Measurements from ENCODE around the gene TBC1D22A. TPM values are rescaled to one million over a fixed set of nuclear protein-coding genes. Genes with fewer than 3 reads are reported as not detected.

TBC1D22A gene
- total and polyA plus RNA-seq, 10 of the 15 experiments (the other 5 are each of a cell fraction or from before 2014, with no cell fraction given): 0.63 to 44.7 (median 27.4) TPM

- Histone ChIP-seq H3K36me3 (ENCODE audit: control insufficient read depth in 2 of 2, insufficient read depth in 2 of 2, low read length in 1 of 2) (no peaks in the 10 kb centered on the region; a peak in 2 of 4 replicates), H3K4me3 (no peak overlapping the region), H3K9me3 (replicated peaks; ENCODE audit: control insufficient read depth, insufficient read depth, low read length) (peaks cover 4% of the 10 kb centered on the region; the same call in 1 of the 3 replicates), H3K27ac (ENCODE audit: control insufficient read depth, insufficient read depth) (no peak overlapping the region), H3K27me3 (replicated peaks in 1 of 2; ENCODE audit: control insufficient read depth in 2 of 2, insufficient read depth in 2 of 2, low read length in 1 of 2) (no peaks in the 10 kb centered on the region), H4K20me1 (ENCODE audit: control insufficient read depth, insufficient read depth) (no peaks in the 10 kb centered on the region), H3K4me2 (ENCODE audit: control insufficient read depth, insufficient read depth) (no peak overlapping the region), H3K9ac (ENCODE audit: control insufficient read depth, insufficient read depth, low read length) (no peak overlapping the region), H3K4me1 (ENCODE audit: control insufficient read depth, insufficient read depth, low read length) (no peaks in the 10 kb centered on the region), H3K79me2 (ENCODE audit: control insufficient read depth, insufficient read depth, low read length) (no peaks in the 10 kb centered on the region), H2AFZ (ENCODE audit: control insufficient read depth, low read depth, low read length) (no peak overlapping the region)
- no TSS peak for BruUV-seq (replicated peaks)
- ChIA-PET CTCF (no interaction called here), POLR2A (no interaction called here), SMC1A (ENCODE audit: uncharacterized antibody, unreplicated experiment) (no interaction called here), RAD21 (ENCODE audit: unreplicated experiment) (no interaction called here)
- in situ Hi-C loops (cut with MboI): loop anchor here (10.0 kb wide), 1 partner anchor 64 kb away; no protein-coding TSS in a partner anchor
- DNase-seq (ENCODE audit: low read depth, low spot score): no peak
- intact Hi-C loops (cut with micrococcal nuclease; ENCODE audit: unreplicated experiment): no loop called here
- ATAC-seq: no peak
- WGBS (ENCODE audit: insufficient coverage, insufficient replicate concordance, low lambda C conversion rate, missing lambda C conversion rate): 97% methylated on average over 11 of the region's 11 CpGs
- TF ChIP-seq JUND (IDR thresholded peaks at IDR 0.05; ENCODE audit: low read depth, low read length) (no peak), ZSCAN29 (IDR thresholded peaks at IDR 0.05) (no peak), ZNF207 (IDR thresholded peaks at IDR 0.05; ENCODE audit: borderline replicate concordance) (no peak), TBL1XR1 (IDR thresholded peaks at IDR 0.05; ENCODE audit: low read depth, low read length) (no peak), FOXK2 (IDR thresholded peaks at IDR 0.05) (no peak), PRDM15 (CRISPR knock-in tag; IDR thresholded peaks at IDR 0.05) (no peak)
- FAIRE-seq: no peak
Observed at GRCh38 chr22:47088480-47089158, 326.2 kb downstream of the TBC1D22A start.

Data from GM12878 (cell line).